Glomerular endothelial cell (primary cell): ENCODE results near the gene STARD9. TPM values are rescaled to one million over a fixed set of nuclear protein-coding genes. Genes with fewer than 3 reads are reported as not detected.
"Not testable (repeated sequence)": the region's sequence is repeated elsewhere in the genome, so short reads cannot be mapped to it uniquely, and the experiment has no call there.

Experiments used
- DNase-seq: peaks from one replicate; pipeline ENCODE4 v3.0.0-alpha.2; 2011; ENCODE audit warnings: low read depth, low spot score; ENCODE audit errors: extremely low read depth
- total RNA-seq: library from RNA; depleted of rRNA; stranded (reverse); fragments of >200 nt; gene quantifications from 2 replicates; pipeline ENCODE4 v1.2.3, GENCODE V29; 2015

The STARD9 gene
- total RNA-seq, 1 donor from 2014 or later: 18.2 TPM

GRCh38 chr15:42749266-42749665, 173.9 kb downstream of the STARD9 start:
- no peak for DNase-seq

- DNase-seq: no peak
Measured at GRCh38 chr15:42750306-42750705, 174.9 kb downstream of the STARD9 start.

GRCh38 chr15:42759093-42759492, 183.7 kb downstream of the STARD9 start:
- DNase-seq: no peak

- DNase-seq: no peak
Measured at GRCh38 chr15:42760759-42761158, 185.4 kb downstream of the STARD9 start.

- DNase-seq: not testable (repeated sequence)
Measured at GRCh38 chr15:42761813-42762212, 186.4 kb downstream of the STARD9 start.

GRCh38 chr15:42764154-42764731, 188.8 kb downstream of the STARD9 start:
- DNase-seq: not testable (repeated sequence)

GRCh38 chr15:42766109-42766508, 190.7 kb downstream of the STARD9 start:
- DNase-seq: not testable (repeated sequence)

Other genes with a start within 250 kb of the STARD9 start
- 4.1 TPM in 1 of 2 replicates, not detected in the other for gene CAPN3, start 216.1 kb upstream of the STARD9 start, total RNA-seq
- 28.5 and 34.4 TPM in 2 replicates for gene ZNF106, start 84.5 kb upstream of the STARD9 start, total RNA-seq
- 106 and 118 TPM in 2 replicates for gene SNAP23, start 80.0 kb upstream of the STARD9 start, total RNA-seq
- 18.8 and 26.3 TPM in 2 replicates for gene LRRC57, start 26.8 kb upstream of the STARD9 start, total RNA-seq
- 48.7 and 52.0 TPM in 2 replicates for gene HAUS2, start 26.8 kb upstream of the STARD9 start, total RNA-seq
- gene CDAN1, start 161.5 kb downstream of the STARD9 start, total RNA-seq: 10.1 and 11.0 TPM in 2 replicates